GM19395 (cell line): ENCODE data around the gene MXRA8.

Source experiments
- ATAC-seq: cut with Tn5 transposase; IDR thresholded peaks from one replicate; pipeline ENCODE4 v1.9.1; 2021; ENCODE audit warnings: mild to moderate bottlenecking, moderate library complexity; ENCODE audit not compliant: unreplicated experiment

The MXRA8 gene

DNA sequence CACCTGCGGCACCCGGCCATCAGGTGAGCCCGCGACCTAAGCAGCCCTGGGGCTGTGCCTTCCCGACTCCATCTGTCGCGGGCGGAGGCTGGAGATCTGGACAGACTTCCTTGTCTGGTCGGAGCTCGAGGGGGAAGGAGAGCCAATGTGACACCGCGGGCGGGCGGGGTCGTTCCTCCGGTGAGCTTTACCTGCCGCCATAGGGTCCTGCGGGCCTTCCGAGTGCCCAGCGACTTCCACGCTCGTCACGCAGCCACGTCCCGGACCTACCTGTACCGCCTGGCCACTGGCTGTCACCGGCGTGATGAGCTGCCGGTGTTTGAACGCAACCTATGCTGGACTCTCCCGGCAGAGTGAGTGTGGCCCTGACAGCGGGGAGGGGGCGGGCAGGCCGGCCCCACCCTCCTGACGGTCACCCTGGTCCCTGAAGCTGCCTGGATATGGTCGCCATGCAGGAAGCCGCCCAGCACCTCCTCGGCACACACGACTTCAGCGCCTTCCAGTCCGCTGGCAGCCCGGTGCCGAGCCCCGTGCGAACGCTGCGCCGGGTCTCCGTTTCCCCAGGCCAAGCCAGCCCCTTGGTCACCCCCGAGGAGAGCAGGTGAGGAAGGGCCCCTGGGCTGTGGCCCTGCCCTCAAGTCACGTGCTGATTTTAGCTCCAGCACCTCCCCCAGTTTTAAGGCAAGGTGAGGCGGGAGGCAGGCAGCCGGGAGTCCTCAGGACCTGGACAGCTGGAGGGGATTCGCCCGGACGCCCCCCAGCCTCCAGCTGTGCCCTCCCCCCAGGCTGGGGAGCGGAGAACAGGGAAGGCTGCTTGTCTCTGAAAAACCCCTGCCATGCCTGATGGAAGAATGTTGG is 48.9 kb downstream of the MXRA8 start:
- no peak for ATAC-seq

GRCh38 chr1:1308756-1309250 is 49.6 kb downstream of the MXRA8 start:
- peak; percentile 6 for ATAC-seq

- ATAC-seq = peak; percentile 55
Measured at GRCh38 chr1:1307923-1308755, 50.2 kb downstream of the MXRA8 start, which contains the start of the genes ACAP3 and PUSL1. Gene ACAP3, minus strand, starts transcription at chr1:1307930. Its CDS starts 115 bp downstream, at chr1:1307815. Gene PUSL1, plus strand, starts transcription at chr1:1308597. Its CDS starts 47 bp downstream, at chr1:1308644.

- peak; percentile 2 for ATAC-seq
Measured at GRCh38 chr1:1307261-1307922, 51.0 kb downstream of the MXRA8 start.

GRCh38 chr1:1306661-1307260 is 51.6 kb downstream of the MXRA8 start:
- ATAC-seq = no peak

- no peak for ATAC-seq
Measured at GRCh38 chr1:1306070-1306660, 52.2 kb downstream of the MXRA8 start.

GRCh38 chr1:1305300-1306069 is 52.9 kb downstream of the MXRA8 start:
- ATAC-seq = no peak

GRCh38 chr1:1304331-1305299 is 53.7 kb downstream of the MXRA8 start:
- ATAC-seq = no peak

- ATAC-seq = no peak
Measured at GRCh38 chr1:1303736-1304135, 54.6 kb downstream of the MXRA8 start.

- no peak for ATAC-seq
Measured at GRCh38 chr1:1302951-1303509, 55.3 kb downstream of the MXRA8 start.
